Stromal cell of bone marrow (primary cell): ENCODE data around the gene UNC93B1.
A peak's percentile ranks its signal among the peaks of the same experiment; 100 is the strongest.

Experiments used
- DNase-seq: peaks from one replicate; pipeline ENCODE4 v3.0.0-alpha.2; 2012; ENCODE audit warnings: low read depth

Gene UNC93B1

DNA sequence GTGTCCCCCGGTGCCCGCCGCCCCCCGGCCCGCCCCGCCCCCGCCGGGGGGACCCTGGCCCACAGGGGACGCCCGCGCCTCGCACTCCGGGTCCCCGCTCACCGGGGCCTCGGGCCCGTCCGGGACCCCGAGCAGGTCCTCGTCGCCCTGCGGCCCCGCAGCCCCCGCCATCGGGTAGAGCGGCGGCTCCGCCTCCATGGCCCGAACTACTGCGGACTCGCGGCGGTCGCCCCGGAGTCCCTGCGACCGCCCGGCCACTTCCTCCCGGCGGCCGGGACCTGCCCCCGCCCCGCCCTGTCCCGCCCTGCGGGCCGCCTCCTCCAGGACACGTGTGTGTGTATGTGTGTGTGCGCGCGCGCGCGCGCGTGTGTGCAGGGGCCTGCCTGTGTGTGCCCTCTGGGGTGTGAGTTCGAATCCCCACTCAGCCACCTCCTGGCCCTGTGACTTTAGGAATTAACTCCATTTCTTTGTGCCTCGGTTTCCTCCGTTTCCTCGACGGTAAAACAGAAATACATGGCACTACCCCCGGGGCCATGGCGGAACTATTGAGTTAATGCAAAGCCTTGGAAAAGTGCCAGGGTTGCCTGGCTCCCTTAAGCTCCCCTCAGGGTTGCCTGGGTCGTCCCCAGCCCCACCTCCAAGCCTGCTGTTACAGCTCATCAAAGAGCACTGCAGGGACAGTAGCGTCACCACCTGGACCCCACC lies at the start of gene UNC93B1:
UNC93B1 (minus strand) TSS at position 252 of the 705 bp plus-strand sequence; CDS start at position 198, 54 bp downstream.
- peak; percentile 57 for DNase-seq

DNA sequence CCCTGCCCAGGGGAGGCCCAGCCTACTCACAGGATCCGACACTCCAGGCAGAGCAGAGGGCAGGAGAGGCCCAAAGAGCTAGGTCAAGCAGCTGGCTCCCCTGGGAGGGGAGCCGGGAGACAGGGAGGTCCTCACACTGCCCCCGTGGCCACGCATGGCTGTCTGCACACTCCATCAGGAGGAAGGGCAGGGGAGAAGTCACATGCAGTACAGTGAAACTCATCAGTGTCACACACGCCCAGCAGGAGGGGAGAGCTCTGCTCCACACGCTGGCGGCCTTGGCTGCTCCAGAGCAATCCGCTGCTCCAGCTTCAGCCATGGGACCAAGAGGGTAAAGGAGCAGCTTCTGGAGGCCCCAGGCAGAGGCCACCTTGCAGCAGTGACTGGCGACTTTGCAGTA lies 49.2 kb upstream of the UNC93B1 start:
- no peak for DNase-seq

GRCh38 chr11:68052137-68052873 lies 48.4 kb upstream of the UNC93B1 start:
- no peak for DNase-seq

DNA sequence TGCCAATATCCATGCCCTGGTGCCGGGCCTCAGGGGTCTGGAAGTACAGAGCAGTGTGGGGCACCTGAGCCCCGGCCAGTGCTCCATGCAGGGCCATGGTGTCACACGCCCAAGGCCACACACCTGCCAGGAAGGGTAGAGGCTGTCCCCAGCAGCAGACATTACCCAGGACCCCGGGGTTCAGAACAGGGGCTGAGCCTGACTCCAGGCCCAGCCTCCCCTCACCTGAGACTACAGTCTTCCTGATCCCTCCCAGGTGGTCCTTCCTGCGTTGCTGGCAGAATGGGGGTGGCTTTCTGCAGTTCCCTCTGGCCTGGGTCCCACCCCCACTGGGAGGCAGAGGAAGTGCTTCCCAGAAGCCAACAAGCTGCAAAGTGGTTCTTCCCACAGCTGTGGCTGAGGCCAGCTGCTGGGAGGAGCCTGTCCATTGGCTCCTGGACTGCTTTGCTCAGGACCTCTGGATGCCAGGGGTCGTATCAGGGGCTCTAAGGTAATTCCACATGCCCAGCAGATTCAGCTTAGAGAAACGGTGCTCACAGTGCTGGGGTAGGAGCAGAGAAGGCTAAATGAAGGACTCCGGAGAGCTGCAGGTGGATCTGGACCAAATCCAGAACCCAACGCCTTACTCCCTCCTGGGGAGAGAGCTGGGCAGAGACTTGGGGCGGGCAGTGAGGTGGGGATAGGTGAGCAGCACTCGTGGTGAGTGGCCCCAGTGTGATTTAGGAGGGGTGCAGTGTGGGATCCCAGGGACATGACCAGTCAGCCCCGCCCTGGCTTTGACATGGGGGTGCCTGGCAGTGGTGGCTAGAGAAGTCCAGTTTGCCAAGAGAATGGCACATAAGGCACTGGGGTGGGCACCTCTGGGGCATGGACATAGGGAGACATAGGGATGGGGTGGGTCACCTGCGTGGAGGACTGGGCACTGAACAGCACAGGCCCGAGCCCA lies 47.6 kb upstream of the UNC93B1 start:
- no peak for DNase-seq

DNA sequence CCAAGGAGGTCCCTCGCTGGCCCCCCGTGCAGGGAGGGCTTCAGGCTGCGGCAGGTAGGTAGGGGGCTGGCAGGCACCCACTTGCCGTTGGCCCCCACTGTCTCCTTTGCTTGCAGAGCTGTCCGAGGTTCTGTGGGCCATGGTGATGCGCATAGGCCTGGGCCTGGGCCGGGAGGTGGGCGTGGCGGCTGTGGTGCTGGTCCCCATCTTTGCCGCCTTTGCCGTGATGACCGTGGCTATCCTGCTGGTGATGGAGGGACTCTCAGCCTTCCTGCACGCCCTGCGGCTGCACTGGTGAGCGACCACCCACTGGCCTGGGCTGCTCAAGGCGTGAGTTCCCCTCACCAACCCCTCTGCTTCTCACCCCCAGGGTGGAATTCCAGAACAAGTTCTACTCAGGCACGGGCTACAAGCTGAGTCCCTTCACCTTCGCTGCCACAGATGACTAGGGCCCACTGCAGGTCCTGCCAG lies 46.5 kb upstream of the UNC93B1 start:
- DNase-seq = no peak

DNA sequence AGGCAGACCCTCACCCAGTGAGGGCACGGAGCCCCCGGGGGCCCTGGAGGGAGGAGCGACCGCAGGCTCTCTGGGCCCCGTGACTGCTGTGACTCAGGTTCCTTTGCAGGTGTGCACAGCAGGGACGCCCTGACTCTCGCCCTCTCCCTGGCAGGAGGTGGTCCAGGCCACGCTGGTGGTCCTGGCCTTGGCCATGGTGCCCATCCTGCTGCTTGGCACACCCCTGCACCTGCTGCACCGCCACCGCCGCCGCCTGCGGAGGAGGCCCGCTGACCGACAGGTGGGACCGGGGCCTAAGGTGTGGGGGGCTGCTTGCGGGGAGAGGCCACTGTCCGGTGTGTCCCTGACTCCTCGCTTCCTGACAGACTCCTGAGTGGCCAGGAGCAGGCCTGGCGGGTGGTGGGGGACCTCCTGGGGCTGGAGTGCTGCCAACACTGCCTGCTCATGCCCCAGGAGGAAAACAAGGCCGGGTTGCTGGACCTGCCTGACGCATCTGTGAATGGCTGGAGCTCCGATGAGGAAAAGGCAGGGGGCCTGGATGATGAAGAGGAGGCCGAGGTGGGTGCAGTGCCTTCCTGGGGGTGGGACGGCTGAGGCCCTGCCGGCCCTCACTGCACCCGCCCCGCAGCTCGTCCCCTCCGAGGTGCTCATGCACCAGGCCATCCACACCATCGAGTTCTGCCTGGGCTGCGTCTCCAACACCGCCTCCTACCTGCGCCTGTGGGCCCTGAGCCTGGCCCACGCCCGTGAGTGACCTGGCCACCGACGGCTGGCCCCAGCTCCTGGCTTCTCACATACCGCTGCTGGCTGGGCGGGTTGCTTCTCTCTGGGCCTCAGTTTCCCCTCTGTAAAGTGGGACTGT lies 45.8 kb upstream of the UNC93B1 start:
- no peak for DNase-seq

- no peak for DNase-seq
Observed at GRCh38 chr11:68048681-68049508, 45.0 kb upstream of the UNC93B1 start.

- DNase-seq = no peak
Observed at GRCh38 chr11:68047437-68048290, 43.8 kb upstream of the UNC93B1 start.

DNA sequence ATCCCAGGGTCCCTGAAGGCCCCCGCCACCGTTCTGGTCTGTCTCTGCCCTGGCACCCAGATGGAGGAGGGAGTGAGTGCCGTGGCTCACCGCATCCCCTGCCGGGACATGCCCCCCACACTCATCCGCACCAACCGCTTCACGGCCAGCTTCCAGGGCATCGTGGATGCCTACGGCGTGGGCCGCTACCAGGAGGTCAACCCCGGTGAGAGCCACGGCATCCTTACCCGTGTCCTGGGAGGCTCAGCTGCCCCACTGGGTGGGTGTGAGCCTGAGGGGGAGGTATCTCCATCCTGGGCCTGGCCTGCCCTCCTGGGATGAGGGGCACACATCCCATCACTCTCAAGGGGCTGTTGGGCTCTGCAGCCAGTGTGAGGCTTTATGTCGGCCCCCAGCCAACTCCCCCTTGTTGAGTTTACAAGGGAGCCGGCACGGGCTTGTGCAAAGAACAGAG lies 41.0 kb upstream of the UNC93B1 start:
- no peak for DNase-seq

DNA sequence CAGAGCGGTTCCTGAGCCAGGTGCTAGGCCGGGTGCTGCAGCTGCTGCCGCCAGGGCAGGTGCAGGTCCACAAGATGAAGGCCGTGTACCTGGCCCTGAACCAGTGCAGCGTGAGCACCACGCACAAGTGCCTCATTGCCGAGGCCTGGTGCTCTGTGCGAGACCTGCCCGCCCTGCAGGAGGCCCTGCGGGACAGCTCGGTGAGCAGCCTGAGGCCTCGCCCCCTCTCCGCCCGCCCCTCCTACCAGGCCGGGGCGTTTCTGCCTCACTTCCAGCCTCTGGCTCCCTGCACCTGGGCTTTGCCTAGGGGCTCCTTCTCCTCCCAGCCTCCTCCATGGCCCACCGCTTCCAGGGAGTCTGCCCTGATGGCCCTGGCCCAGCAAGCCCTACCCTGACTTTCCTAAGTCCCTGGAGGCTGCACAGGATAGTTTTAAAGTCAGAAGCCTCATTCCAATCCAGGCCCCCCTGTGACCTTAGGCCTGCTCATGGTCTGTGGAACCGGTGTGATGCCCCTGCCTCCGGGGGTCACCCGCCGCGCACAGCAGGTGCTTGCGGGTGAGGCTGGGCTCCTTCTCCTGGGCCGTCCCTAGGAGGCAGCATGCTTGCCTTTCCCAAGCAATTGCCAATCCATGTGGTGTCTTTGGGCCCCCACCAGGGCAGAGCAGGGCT lies 40.4 kb upstream of the UNC93B1 start:
- no peak for DNase-seq

- no peak for DNase-seq
Observed at GRCh38 chr11:68043349-68044144, 39.6 kb upstream of the UNC93B1 start.

DNA sequence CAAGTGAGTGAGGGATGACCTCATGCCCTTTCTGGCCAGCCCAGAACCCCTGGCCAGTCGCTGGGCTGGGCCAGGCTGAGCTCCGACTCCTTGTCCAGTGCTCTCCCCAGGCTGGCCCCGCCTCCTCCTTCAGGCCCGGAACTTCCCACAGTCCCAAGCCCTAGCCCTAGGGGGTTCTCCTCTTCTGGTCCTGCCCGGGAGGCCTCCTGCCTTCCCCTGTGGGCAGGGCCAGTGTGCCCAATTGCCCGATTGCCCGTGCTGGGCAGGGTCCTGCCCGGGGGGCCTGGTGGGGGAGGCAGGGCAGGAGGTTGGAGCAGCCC lies 39.1 kb upstream of the UNC93B1 start:
- DNase-seq = no peak

DNA sequence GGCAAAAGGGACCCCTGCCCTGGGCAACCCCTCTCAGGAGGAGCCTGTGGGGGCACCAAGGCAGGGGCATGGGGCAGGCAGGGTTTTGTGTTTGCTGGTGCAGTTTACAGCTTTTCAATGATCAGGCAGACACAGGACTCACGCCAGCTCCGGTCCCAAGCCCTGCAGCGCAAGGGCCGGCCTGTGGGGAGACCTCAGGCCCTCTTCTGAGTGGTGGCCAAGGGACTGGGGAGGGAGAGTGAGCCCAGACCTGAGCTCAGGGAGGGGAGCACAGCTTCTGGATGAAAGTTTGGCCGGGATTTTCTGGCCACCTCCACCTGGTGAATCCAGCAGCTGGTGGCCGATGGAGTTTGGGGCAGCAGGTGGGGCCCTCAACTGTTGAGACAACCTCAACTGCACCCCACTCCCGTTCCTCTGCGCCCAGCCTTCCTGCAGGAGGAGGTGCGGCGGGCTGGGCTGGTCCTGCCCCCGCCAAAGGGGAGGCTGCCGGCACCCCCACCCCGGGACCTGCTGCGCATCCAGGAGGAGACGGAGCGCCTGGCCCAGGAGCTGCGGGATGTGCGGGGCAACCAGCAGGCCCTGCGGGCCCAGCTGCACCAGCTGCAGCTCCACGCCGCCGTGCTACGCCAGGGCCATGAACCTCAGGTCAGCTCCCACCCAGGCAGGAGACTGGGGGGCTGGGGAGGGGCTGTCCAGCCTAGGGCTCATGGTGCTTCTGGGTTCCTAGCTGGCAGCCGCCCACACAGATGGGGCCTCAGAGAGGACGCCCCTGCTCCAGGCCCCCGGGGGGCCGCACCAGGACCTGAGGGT lies 38.5 kb upstream of the UNC93B1 start:
- DNase-seq = no peak

- no peak for DNase-seq
Observed at GRCh38 chr11:68041617-68042218, 37.8 kb upstream of the UNC93B1 start.

- DNase-seq = no peak
Observed at GRCh38 chr11:68040957-68041591, 37.2 kb upstream of the UNC93B1 start.
